ENCODE data around the gene RIMBP3C.
"Not testable (repeated sequence)": the region's sequence is repeated elsewhere in the genome, so short reads cannot be mapped to it uniquely, and the experiment has no call there.

The RIMBP3C gene

GRCh38 chr22:21573750-21574494, 22.7 kb upstream of the RIMBP3C start:
- no peak for DNase-seq (ENCODE audit: low read depth)

DNA sequence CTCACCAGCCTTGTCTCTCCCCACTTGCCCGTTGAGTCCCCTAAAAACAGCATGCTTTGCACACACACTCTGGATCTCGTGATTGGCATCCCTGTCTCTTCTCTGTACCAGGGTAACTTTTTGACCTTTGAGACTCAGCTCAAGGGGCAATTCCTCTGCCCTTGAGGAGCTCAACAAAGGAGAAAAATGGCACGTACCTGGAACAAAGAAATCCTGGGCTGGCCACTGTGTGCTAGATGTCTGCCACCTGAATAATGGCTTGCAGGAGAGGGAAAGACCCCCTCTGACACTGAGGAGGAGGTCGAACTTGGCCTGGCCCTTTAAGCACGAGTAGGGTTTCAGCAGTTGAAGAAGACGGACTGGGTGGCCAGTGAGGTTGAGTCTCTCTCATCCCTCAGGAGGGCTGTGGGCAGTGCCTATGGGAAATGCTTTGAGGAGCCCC, 22.1 kb upstream of the RIMBP3C start:
- DNase-seq (ENCODE audit: low read depth), result no peak

GRCh38 chr22:21571679-21572078, 20.4 kb upstream of the RIMBP3C start:
- no peak for DNase-seq (ENCODE audit: low read depth)

DNA sequence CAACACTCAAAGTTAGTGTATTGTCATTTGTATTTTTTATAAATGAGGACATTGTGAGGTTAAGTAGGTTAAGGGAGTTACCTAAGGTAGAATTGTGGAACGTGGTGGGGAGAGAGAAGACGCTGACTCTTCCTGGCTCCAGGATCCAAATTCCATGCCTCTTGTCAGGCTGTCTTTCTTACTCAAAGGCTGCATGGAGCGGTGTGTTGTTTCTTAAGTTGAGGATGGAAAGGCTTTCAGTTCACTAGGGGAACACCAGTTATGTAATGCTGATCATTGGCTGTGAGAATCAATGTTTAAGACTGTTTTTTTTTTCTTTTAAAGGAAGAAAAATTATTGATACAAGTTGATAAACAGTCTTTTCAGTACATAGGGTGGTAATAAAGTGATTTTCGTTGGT, 19.1 kb upstream of the RIMBP3C start:
- DNase-seq (ENCODE audit: low read depth), result no peak

GRCh38 chr22:21569459-21570170, 18.4 kb upstream of the RIMBP3C start:
- DNase-seq (ENCODE audit: low read depth), result no peak

DNA sequence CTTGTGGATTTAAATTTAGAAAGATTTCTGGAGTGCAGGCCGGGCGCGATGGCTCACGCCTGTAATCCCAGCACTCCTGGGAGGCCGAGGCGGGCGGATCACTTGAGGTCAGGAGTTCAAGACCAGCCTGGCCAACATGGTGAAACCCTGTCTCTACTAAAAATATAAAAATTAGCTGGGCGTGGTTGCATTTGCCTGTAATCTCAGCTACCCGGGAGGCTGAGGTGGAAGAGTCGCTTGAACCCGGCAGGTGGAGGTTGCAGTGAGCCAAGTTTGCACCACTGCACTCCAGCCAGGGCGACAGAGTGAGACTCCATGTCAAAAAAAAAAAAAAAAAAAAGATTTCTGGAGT, 17.8 kb upstream of the RIMBP3C start:
- not testable (repeated sequence) for DNase-seq (ENCODE audit: low read depth)

GRCh38 chr22:21568347-21569075, 17.2 kb upstream of the RIMBP3C start:
- DNase-seq (ENCODE audit: low read depth), result no peak

GRCh38 chr22:21567456-21568346, 16.4 kb upstream of the RIMBP3C start, which contains the start of gene UBE2L3:
TSS of gene UBE2L3 (plus strand) at chr22:21567714. CDS start at chr22:21567745, 31 bp downstream.
- DNase-seq (ENCODE audit: low read depth), result no peak

DNA sequence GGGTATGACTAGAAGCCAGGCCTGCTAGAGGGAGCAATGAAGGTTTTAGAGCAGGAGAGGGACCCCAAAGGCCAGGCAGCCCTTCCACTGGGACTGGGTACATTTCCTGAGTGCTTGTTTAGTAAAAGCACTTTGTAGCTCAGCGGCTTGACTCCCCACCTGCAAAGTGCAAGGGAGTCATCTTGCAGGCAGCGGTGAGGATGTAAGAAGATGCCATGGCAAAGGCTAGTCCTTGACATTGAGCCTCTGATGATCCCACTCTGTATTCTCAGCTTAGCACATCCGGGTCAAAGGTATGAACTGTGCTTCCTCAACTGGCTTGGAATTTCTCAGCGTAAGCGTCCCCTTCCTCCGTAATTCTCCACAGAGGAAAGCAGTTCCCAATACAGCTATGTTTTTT, 13.2 kb upstream of the RIMBP3C start:
- no peak for DNase-seq (ENCODE audit: low read depth)

DNA sequence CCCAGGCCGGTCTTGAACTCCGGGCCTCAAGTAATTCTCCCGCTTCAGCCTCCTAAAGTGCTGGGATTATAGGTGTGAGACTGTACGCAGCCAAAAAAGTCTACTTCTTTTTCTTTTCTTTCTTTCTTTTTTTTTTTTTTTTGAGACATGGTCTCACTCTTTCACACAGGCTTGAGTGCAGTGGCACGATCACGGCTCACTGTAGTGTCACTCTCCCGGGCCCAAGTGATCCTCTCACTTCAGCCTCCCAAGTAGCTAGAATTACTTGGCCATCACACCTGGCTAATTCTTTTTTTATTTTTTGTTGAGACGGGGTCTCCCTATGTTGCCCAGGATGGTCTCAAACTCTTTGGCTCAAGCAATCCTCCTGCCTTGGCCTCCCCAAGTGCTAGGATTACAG, 12.7 kb upstream of the RIMBP3C start:
- no peak for DNase-seq (ENCODE audit: low read depth)

- DNase-seq (ENCODE audit: low read depth), result not testable (repeated sequence)
These were observed 9.4 kb upstream of the RIMBP3C start for GRCh38 chr22:21560657-21561056.

- not testable (repeated sequence) for DNase-seq (ENCODE audit: low read depth)
These were observed 8.3 kb upstream of the RIMBP3C start for GRCh38 chr22:21559345-21560125.

- DNase-seq (ENCODE audit: low read depth), result not testable (repeated sequence)
These were observed 598 bp downstream of the RIMBP3C start for GRCh38 chr22:21550678-21551047.

DNA sequence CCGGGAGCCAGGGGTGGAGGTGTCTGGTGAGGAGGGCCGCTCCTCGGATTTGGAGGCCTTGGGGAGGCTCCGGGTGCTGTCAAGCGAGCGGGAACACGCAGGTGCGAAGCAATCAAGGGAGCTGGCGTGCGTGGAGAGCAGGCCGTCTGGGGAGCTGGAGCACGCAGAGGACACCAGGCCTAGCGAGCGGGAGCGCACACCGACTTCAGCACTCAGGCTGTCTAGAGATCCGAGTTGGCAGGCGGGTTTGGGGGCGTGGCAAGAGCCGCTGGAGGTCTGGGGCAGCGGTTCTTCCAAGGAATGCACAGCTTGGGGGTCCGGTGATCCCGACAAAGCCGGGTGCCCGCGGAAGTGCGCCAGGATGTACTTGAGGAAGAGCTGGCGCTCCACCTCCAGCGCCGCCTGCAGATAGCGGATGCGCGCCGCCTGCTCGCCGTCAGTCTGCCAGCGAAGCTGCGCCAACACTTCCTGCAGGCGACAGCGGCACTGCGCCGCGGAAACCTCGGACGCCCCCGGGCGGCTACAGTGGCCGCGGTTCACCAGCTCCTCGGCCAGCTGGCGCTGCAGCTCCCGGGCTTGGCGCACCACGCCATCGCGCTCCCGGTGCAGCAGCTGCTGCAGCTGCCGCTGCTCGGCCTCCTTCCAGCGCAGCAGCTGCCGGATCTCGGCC, 1.1 kb downstream of the RIMBP3C start:
- not testable (repeated sequence) for DNase-seq (ENCODE audit: low read depth)

GRCh38 chr22:21549558-21549957, 1.7 kb downstream of the RIMBP3C start:
- not testable (repeated sequence) for DNase-seq (ENCODE audit: low read depth)

GRCh38 chr22:21544432-21545322, 6.6 kb downstream of the RIMBP3C start:
- DNase-seq (ENCODE audit: low read depth), result not testable (repeated sequence)

DNA sequence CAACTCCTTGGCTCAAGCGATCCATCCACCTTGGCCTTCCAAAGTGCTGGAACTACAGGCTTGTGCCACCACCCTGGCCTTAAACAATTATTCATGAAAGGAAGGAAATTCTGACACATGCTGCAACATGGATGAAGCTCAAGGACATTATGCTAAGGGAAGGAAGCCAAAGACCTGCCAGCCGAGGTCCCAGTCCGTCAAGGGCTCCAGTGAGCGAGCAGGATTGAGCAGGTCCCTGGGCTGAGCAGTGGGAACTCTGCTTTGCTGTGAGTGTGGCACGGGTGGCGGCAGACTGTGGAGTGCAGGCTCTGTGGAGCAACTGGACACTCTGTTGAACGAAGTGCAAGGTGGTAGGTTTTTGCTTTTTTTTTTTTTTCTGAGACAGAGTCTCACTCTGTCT, 11.4 kb downstream of the RIMBP3C start:
- not testable (repeated sequence) for DNase-seq (ENCODE audit: low read depth)

DNA sequence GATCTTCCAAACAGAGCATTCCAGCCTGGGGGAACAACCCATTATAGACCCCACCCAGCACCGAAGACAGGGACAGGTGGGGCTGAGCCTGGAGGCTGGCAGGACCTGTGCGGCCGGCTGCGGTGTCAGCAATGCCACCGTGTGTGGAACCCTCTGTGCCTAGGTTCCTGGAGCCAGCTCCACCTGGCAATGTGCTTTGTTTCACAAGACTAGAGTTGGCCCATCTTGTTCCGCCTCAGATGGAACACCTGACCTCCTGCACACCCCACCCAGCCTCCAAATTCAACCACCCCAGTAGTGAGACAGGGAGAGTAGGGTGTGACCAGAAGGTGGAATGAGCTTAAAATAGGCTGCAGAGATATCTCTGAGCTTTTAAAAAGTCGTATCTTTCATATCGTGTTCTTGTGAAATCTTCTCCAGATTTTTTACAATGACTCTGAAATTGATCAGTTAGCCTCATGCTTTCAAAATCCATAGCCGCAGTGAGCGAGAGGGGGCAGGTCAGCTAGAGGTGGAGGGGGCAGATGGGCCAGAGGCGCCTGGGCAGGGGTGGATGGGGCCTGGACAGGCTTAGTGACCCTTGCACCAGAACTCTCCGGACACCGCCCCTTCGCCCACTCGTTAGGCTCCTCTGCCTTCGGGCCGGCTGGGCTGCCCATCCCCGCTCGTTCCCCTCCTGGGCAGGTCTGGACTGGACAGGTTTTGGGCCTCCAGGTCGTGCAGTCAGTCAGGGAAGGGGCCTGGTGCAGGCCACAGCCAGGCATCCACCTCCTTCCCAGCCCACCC, 18.2 kb downstream of the RIMBP3C start:
- DNase-seq (ENCODE audit: low read depth), result not testable (repeated sequence)
